Measurements from ENCODE around the gene IL1RL2. TPM values are rescaled to one million over a fixed set of nuclear protein-coding genes. Genes with fewer than 3 reads are reported as not detected.

The IL1RL2 gene
- total RNA-seq, 1 experiment from 2014 or later, result not detected

DNA sequence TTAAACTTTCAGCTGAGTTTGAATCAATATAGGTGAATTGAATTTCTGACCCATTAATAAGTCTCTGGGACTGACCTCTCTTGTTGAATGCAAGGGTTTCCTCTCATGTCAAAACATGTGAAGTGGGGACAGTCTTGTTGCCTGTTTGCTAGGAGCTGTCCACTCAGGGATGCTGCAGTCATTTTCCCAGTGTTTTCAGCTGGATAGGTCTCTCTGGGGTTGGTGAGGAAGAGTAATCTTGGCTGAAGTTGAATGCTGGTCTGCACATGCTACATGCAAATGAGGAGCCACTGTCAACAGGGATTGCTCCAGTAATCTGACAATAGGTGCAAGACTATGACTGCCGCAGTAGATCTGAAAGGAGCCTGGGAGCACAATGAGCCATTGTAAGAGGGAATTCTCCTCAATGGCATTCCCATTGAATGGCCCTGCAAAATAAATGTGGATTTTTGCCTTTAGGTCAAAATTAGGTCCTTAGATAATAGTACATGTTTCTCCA lies 90.4 kb downstream of the IL1RL2 start:
- no peaks in the 10 kb centered on the region for H3K36me3 ChIP-seq (ENCODE audit: control insufficient read depth, insufficient read depth, low read length)
- DNase-seq (ENCODE audit: low read depth, low spot score), result no peak
- no peak overlapping the region for H3K27ac ChIP-seq (ENCODE audit: low read length)
- CTCF ChIA-PET, result no interaction called here
- no peaks in the 10 kb centered on the region for H3K4me1 ChIP-seq (ENCODE audit: control insufficient read depth, insufficient read depth, low read length)
- BruUV-seq (replicated peaks), result no TSS peak
- H3K27me3 ChIP-seq (ENCODE audit: control insufficient read depth, insufficient read depth, low read length), result peaks cover 9% of the 10 kb centered on the region
- H3K4me3 ChIP-seq (ENCODE audit: low read depth in 2 of 2, low read length in 2 of 2), result no peak overlapping the region
- in situ Hi-C loops (cut with HindIII; ENCODE audit: low pct_unique_long_range_greater_than_20kb, low sequenced_read_pairs), result no loop called here
- intact Hi-C loops (cut with micrococcal nuclease; ENCODE audit: unreplicated experiment), result no loop called here
- POLR2A ChIA-PET, result no interaction called here
- ATAC-seq, result no peak
- H3K9me3 ChIP-seq (ENCODE audit: control insufficient read depth, insufficient read depth, low read depth, low read length), result no peaks in the 10 kb centered on the region
- TF ChIP-seq CTCF (IDR thresholded peaks at IDR 0.05) (no peak), TCF7L2 (IDR thresholded peaks at IDR 0.05; ENCODE audit: low read depth, low read length) (no peak), SIN3A (IDR thresholded peaks at IDR 0.05; ENCODE audit: borderline replicate concordance, insufficient read depth, low read depth, low read length) (no peak), POLR2AphosphoS5 (IDR thresholded peaks at IDR 0.05; ENCODE audit: low read depth, low read length) (no peak)
- TF ChIP-seq, protein P1, sequence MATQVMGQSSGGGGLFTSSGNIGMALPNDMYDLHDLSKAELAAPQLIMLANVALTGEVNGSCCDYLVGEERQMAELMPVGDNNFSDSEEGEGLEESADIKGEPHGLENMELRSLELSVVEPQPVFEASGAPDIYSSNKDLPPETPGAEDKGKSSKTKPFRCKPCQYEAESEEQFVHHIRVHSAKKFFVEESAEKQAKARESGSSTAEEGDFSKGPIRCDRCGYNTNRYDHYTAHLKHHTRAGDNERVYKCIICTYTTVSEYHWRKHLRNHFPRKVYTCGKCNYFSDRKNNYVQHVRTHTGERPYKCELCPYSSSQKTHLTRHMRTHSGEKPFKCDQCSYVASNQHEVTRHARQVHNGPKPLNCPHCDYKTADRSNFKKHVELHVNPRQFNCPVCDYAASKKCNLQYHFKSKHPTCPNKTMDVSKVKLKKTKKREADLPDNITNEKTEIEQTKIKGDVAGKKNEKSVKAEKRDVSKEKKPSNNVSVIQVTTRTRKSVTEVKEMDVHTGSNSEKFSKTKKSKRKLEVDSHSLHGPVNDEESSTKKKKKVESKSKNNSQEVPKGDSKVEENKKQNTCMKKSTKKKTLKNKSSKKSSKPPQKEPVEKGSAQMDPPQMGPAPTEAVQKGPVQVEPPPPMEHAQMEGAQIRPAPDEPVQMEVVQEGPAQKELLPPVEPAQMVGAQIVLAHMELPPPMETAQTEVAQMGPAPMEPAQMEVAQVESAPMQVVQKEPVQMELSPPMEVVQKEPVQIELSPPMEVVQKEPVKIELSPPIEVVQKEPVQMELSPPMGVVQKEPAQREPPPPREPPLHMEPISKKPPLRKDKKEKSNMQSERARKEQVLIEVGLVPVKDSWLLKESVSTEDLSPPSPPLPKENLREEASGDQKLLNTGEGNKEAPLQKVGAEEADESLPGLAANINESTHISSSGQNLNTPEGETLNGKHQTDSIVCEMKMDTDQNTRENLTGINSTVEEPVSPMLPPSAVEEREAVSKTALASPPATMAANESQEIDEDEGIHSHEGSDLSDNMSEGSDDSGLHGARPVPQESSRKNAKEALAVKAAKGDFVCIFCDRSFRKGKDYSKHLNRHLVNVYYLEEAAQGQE (IDR thresholded peaks at IDR 0.05; ENCODE audit: insufficient read depth in 1 of 2, low read depth in 2 of 2, low read length in 1 of 2), result no peak

DNA sequence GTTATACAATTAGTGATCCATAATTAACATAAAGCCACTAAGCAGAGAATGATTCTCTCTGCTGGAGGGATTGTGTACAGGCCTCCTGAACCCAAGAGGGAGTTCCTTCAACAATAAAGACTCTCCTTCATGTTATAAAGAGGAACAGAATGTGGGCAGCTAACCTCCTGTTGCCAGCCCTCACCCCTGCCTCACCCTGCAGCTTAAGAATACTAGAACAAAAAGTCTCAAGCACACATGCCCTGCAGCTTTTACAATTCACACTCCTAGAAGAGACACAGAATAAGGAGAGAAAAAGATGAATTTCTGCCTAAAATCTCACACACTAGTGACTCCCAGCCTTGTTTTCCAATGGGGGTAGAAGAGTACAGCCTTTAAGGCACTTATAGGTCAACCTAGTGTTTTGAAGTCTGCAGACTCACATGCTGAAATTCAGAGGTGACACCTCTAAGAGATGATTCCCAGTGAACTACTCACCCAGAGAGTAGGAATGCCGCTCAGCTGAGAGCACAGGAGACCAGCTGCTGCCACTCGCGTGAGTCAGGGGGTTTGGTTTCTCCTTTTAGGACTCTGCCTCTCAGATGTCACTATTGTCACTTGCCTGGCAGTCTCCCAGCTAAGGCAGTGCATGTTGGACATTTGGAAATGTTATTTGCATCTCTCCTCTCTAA lies 92.0 kb downstream of the IL1RL2 start:
- H3K27ac ChIP-seq (ENCODE audit: low read length), result no peak overlapping the region
- H3K4me3 ChIP-seq (ENCODE audit: low read depth in 2 of 2, low read length in 2 of 2), result no peak overlapping the region
- peaks cover 7% of the 10 kb centered on the region for H3K27me3 ChIP-seq (ENCODE audit: control insufficient read depth, insufficient read depth, low read length)
- ChIA-PET POLR2A (no interaction called here), CTCF (no interaction called here)
- no peak for TF ChIP-seq SIN3A (IDR thresholded peaks at IDR 0.05; ENCODE audit: borderline replicate concordance, insufficient read depth, low read depth, low read length)
- TF ChIP-seq POLR2AphosphoS5 (IDR thresholded peaks at IDR 0.05; ENCODE audit: low read depth, low read length), result no peak
- TF ChIP-seq CTCF (IDR thresholded peaks at IDR 0.05), result no peak
- no peaks in the 10 kb centered on the region for H3K4me1 ChIP-seq (ENCODE audit: control insufficient read depth, insufficient read depth, low read length)
- intact Hi-C loops (cut with micrococcal nuclease; ENCODE audit: unreplicated experiment) (no loop called here), in situ Hi-C loops (cut with HindIII; ENCODE audit: low pct_unique_long_range_greater_than_20kb, low sequenced_read_pairs) (no loop called here)
- ATAC-seq (no peak), DNase-seq (ENCODE audit: low read depth, low spot score) (no peak)
- H3K9me3 ChIP-seq (ENCODE audit: control insufficient read depth, insufficient read depth, low read depth, low read length), result no peaks in the 10 kb centered on the region
- BruUV-seq (replicated peaks), result no TSS peak
- no peaks in the 10 kb centered on the region for H3K36me3 ChIP-seq (ENCODE audit: control insufficient read depth, insufficient read depth, low read length)
